Activated B cell treated with CpG ODN at 0.5 μM for 24 hours (primary cell): ENCODE data around the gene LPIN1. TPM values are rescaled to one million over a fixed set of nuclear protein-coding genes. Genes with fewer than 3 reads are reported as not detected.

Experiments used
- ATAC-seq: fragments of 200-7000 bp; cut with Tn5 transposase; one replicate; pipeline ENCODE4 v1.10.0; 2021; ENCODE audit warnings: low read depth, mild to moderate bottlenecking, moderate library complexity
- CTCF ChIA-PET: fragments of 350-600 bp; sonication (Branson Sonifier 250); formaldehyde crosslinking; loops from one replicate; lab custom pipeline; 2021; ENCODE audit warnings: antibody characterized with exemption; lab: Charles Lee
- POLR2A ChIA-PET: fragments of 350-600 bp; sonication (Branson Sonifier 250); formaldehyde crosslinking; loops from one replicate; lab custom pipeline; 2021; ENCODE audit warnings: antibody characterized with exemption; lab: Charles Lee
- DNase-seq: peaks from one replicate; pipeline ENCODE4 v3.0.0; 2022
- H3K27ac Mint-ChIP-seq: one replicate; pipeline ENCODE4 v1.8.0; 2020; ENCODE audit warnings: mixed read lengths
- H3K27me3 Mint-ChIP-seq: one replicate; pipeline ENCODE4 v1.8.0; 2021; ENCODE audit warnings: mixed read lengths
- H3K36me3 Mint-ChIP-seq: one replicate; pipeline ENCODE4 v1.8.0; 2021; ENCODE audit warnings: low read depth, mixed read lengths
- H3K4me1 Mint-ChIP-seq: one replicate; pipeline ENCODE4 v1.8.0; 2021; ENCODE audit warnings: mixed read lengths
- H3K4me3 Mint-ChIP-seq: one replicate; pipeline ENCODE4 v1.8.0; 2020; ENCODE audit warnings: mild to moderate bottlenecking, mixed read lengths
- H3K9me3 Mint-ChIP-seq: one replicate; pipeline ENCODE4 v1.8.0; 2020; ENCODE audit warnings: mixed read lengths
- intact Hi-C: fragments of 100-400 bp; cut with micrococcal nuclease; formaldehyde crosslinking; loops from one replicate; pipeline ENCODE4 v1.15.1; 2024
- total RNA-seq: library from RNA; stranded (reverse); gene quantifications from 2 replicates; pipeline ENCODE4 v1.2.3, GENCODE V29; 2022
- TF ChIP-seq, protein P1 (sequence below): fragments of 200-600 bp; IDR thresholded peaks from one replicate; pipeline ENCODE4 v1.8.0; 2022; ENCODE audit warnings: antibody characterized with exemption, mild to moderate bottlenecking

The LPIN1 gene
- total RNA-seq, 1 donor from 2014 or later, result 74.3 TPM

DNA sequence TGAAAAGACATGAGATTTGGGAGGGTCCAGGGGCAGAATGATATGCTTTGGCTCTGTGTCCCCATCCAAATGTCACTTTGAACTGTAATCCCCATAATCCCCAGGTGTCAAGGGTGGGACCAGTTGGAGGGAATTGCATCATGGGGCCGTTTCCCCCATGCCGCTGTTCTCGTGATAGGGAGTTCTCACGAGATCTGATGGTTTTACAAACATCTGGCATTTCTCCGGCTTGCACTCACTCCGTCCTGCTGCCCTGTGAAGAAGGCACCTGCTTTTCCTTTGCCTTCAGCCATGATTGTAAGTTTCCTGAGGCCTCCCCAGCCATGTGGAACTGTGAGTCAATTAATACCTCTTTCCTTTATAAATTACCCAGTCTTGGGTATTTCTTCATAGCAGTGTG lies 51.4 kb downstream of the LPIN1 start:
- ChIA-PET CTCF (interaction anchor here (1.5 kb wide), 1 partner anchor 108 kb away, joined by 3 read pairs; no protein-coding TSS in a partner anchor), POLR2A (no interaction called here)
- intact Hi-C loops, result no loop called here
- no peak for DNase-seq
- Mint-ChIP-seq H3K36me3 (peaks cover 94% of the 10 kb centered on the region), H3K4me1 (no peaks in the 10 kb centered on the region), H3K9me3 (no peaks in the 10 kb centered on the region), H3K27ac (no peak overlapping the region), H3K27me3 (no peaks in the 10 kb centered on the region), H3K4me3 (no peak overlapping the region)
- TF ChIP-seq, protein P1, sequence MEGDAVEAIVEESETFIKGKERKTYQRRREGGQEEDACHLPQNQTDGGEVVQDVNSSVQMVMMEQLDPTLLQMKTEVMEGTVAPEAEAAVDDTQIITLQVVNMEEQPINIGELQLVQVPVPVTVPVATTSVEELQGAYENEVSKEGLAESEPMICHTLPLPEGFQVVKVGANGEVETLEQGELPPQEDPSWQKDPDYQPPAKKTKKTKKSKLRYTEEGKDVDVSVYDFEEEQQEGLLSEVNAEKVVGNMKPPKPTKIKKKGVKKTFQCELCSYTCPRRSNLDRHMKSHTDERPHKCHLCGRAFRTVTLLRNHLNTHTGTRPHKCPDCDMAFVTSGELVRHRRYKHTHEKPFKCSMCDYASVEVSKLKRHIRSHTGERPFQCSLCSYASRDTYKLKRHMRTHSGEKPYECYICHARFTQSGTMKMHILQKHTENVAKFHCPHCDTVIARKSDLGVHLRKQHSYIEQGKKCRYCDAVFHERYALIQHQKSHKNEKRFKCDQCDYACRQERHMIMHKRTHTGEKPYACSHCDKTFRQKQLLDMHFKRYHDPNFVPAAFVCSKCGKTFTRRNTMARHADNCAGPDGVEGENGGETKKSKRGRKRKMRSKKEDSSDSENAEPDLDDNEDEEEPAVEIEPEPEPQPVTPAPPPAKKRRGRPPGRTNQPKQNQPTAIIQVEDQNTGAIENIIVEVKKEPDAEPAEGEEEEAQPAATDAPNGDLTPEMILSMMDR, result no peak
- ATAC-seq, result no peak

DNA sequence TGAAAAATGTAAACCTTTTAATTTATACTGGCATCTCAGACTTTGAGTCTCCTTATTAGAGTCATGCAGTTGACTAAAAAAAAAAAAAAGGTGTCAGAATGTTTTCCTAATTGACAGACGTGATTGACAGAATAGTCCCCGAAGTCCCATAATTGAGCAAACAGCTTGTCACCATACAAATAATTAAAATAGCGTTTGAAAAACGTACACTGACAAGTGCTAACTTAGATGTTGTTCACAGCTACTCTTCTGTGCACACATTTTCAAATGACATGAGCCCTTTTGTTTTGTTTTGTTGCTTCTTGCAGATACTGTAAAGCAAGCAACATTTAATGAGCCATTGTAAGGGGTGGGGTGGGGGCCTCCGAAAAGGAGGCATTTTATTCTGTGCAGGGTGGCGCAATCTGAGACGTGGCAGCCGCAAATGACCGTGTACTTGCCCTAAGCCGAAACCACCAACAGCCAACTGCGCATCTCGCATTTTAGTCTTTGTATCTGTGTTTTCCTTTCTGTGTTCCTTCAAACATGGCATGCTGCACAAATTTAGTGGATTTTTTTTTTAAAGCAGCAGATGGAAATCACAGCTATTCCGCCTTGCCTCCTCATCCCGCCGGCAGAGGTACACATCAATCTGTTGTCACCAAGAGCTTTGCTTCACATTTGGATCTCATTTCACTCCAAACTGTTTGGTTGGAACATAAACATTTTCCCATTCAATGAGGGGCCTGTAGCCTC lies 52.4 kb downstream of the LPIN1 start:
- Mint-ChIP-seq H3K27me3 (no peaks in the 10 kb centered on the region), H3K4me3 (no peak overlapping the region), H3K36me3 (peaks cover 94% of the 10 kb centered on the region), H3K27ac (no peak overlapping the region), H3K4me1 (no peaks in the 10 kb centered on the region), H3K9me3 (no peaks in the 10 kb centered on the region)
- ChIA-PET CTCF (interaction anchor here (1.5 kb wide), 1 partner anchor 109 kb away, joined by 3 read pairs; no protein-coding TSS in a partner anchor), POLR2A (no interaction called here)
- ATAC-seq (no peak), DNase-seq (no peak)
- intact Hi-C loops, result no loop called here
- TF ChIP-seq, protein P1, result no peak

DNA sequence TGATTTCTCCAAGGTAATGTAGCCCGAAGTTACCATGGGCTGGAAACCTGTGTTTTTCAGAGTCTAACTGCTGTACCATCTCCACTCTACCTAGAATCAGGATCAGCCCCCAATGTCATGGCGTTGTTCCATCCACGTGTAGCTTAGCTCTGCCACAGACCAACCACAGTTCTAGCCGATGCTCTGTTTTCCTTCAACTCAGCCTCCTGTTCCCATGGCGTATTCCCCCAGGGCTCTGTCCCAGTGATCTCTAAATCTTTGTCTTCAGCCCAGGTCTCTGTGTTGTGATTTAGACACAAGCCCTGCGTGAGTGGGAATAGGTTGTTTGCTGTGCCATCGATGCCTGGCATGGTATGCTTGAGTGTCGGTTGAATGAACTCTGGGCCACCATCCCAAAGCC lies 53.4 kb downstream of the LPIN1 start:
- ChIA-PET CTCF (no interaction called here), POLR2A (no interaction called here)
- Mint-ChIP-seq H3K27ac (no peak overlapping the region), H3K4me1 (no peaks in the 10 kb centered on the region), H3K27me3 (no peaks in the 10 kb centered on the region), H3K9me3 (no peaks in the 10 kb centered on the region), H3K4me3 (no peak overlapping the region), H3K36me3 (peaks cover 94% of the 10 kb centered on the region)
- intact Hi-C loops, result no loop called here
- DNase-seq, result no peak
- ATAC-seq, result no peak
- TF ChIP-seq, protein P1, result no peak

DNA sequence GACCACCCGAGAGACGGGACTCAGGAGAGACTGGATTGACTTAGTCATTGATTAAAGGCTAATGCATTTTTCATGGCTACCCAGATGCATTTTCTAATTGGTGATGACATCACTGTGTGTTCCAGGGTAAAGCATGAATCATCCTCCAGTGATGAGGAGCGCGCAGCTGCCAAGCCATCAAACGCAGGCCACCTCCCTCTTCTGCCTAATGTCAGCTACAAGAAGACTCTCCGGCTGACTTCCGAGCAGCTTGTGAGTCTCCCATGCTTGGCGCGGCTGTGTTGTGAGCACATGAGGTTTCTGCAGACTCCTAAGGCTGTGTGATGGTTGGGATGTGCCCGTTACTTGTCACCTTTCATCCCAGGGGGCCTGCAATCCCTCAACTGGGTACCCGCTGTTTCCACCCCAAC lies 56.4 kb downstream of the LPIN1 start:
- TF ChIP-seq, protein P1, result no peak
- Mint-ChIP-seq H3K27ac (no peak overlapping the region), H3K4me3 (no peak overlapping the region), H3K9me3 (no peaks in the 10 kb centered on the region), H3K36me3 (peaks cover 93% of the 10 kb centered on the region), H3K4me1 (no peaks in the 10 kb centered on the region), H3K27me3 (no peaks in the 10 kb centered on the region)
- DNase-seq, result no peak
- CTCF ChIA-PET, result no interaction called here
- intact Hi-C loops, result no loop called here
- POLR2A ChIA-PET, result no interaction called here
- ATAC-seq, result no peak

DNA sequence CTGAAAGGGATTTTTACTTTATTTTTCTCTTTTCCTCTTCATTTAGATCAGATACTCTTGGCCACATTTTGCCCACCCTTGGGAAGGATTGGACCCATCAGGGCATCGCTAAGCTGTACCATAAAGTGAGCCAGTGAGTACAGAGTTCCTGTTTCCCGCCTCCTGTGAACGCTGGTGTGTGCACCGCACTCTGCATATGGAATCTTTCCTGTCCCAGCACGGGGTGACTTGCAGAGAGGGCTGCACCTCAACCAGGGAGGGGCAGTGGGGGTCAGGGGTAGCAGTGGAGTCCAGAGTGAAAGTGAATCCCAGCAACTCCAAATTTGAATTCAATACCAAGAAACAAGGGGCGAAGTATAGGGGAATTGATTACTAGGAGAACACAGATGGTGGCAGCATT lies 58.6 kb downstream of the LPIN1 start:
- no peaks in the 10 kb centered on the region for H3K4me1 Mint-ChIP-seq
- ATAC-seq (no peak), DNase-seq (no peak)
- intact Hi-C loops, result no loop called here
- no peak overlapping the region for H3K27ac Mint-ChIP-seq
- H3K9me3 Mint-ChIP-seq, result no peaks in the 10 kb centered on the region
- TF ChIP-seq, protein P1, result no peak
- CTCF ChIA-PET, result no interaction called here
- no peaks in the 10 kb centered on the region for H3K27me3 Mint-ChIP-seq
- H3K4me3 Mint-ChIP-seq, result no peak overlapping the region
- POLR2A ChIA-PET, result no interaction called here
- H3K36me3 Mint-ChIP-seq, result peaks cover 91% of the 10 kb centered on the region
